Pericardium fibroblast (primary cell): ENCODE measurements around the gene NR2C2AP. TPM values are rescaled to one million over a fixed set of nuclear protein-coding genes. Genes with fewer than 3 reads are reported as not detected.

Source experiments
- total RNA-seq: library from RNA; depleted of rRNA; stranded (reverse); fragments of >200 nt; gene quantifications from 2 replicates; pipeline ENCODE4 v1.2.3, GENCODE V29; 2015

The NR2C2AP gene
- total RNA-seq, result 2.1 and 2.8 TPM in 2 replicates

DNA sequence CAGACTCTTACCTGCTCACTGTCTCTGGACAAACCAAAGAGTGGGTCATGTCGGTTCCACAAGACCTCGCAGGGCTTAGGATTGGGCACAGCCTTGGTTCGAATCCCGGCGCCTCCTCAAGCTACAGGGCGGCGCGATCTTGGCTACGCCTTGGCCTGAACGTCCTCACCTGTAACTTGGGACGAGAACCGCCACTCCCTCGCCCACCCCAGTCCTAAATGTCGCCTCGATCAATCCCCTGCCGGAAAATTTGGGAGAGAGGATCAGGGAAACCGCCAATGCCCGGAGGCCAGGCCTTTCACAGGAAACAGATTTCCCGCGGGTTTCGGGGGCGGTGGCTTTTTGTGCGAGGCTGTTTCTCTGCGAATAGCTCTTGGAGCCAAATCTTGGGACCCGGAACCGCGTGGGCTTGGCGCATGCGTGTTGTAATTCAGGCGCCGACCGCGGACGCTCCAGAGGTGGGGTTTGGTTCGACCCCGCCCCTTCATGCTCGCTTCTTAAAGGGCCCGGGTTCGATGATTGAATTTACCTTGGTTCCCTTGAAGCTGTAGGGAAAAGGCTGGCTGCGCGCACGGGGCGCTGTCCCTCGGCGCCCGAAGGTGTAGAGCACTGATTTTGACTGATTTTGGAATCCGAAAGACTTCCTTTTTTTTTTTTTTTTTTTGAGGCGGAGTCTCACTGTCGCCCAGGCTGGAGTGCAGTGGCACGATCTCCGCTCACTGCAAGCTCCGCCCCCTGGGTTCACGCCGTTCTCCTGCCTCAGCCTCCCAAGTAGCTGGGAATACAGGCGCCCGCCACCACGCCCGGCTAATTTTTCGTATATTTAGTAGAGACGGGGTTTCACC lies at the start of gene NR2C2AP:
Gene NR2C2AP (minus strand): TSS at position 403 of the 845 bp plus-strand sequence. CDS start 354 bp downstream, at position 49.

GRCh38 chr19:19211499-19212420 lies 8.5 kb upstream of the NR2C2AP start, which contains the start of gene NCAN:
Gene NCAN (plus strand): TSS chr19:19211958. CDS start chr19:19216954, 4,996 bp downstream.

GRCh38 chr19:19192078-19192882 lies 10.9 kb downstream of the NR2C2AP start, which contains the start of the genes BORCS8 and RFXANK:
Gene BORCS8 (minus strand): TSS chr19:19192152. CDS start chr19:19192117, 35 bp downstream.
Gene RFXANK (plus strand): TSS chr19:19192258. CDS start chr19:19193947, 1,689 bp downstream.

GRCh38 chr19:19170053-19170872 lies 33.0 kb downstream of the NR2C2AP start, which contains the start of gene MEF2B:
Gene MEF2B (minus strand): TSS chr19:19170263. CDS start chr19:19150735, 19,528 bp downstream.

Other genes starting within 250 kb of the NR2C2AP start
- gene SUGP2, start 169.9 kb downstream of the NR2C2AP start, total RNA-seq, result 13.4 and 14.6 TPM in 2 replicates
- 30.0 and 31.7 TPM in 2 replicates for gene ARMC6, start 169.8 kb downstream of the NR2C2AP start, total RNA-seq
- 7.7 and 11.6 TPM in 2 replicates for gene SLC25A42, start 139.4 kb downstream of the NR2C2AP start, total RNA-seq
- gene TMEM161A, start 64.9 kb downstream of the NR2C2AP start, total RNA-seq, result 25.6 and 35.2 TPM in 2 replicates
- gene MEF2B, start 33.2 kb downstream of the NR2C2AP start, total RNA-seq, result 0.35 TPM in 1 of 2 replicates, not detected in the other
- 6.3 and 12.3 TPM in 2 replicates for gene BORCS8, start 11.3 kb downstream of the NR2C2AP start, total RNA-seq
- gene RFXANK, start 11.2 kb downstream of the NR2C2AP start, total RNA-seq, result 60.1 and 69.4 TPM in 2 replicates
- gene NCAN, start 8.5 kb upstream of the NR2C2AP start, total RNA-seq, result not detected in 2 replicates
- 0.43 and 5.7 TPM in 2 replicates for gene TM6SF2, start 69.9 kb upstream of the NR2C2AP start, total RNA-seq
- 18.2 and 19.8 TPM in 2 replicates for gene SUGP1, start 117.1 kb upstream of the NR2C2AP start, total RNA-seq
- 22.0 and 26.8 TPM in 2 replicates for gene MAU2, start 117.4 kb upstream of the NR2C2AP start, total RNA-seq
- 34.9 and 40.4 TPM in 2 replicates for gene GATAD2A, start 202.3 kb upstream of the NR2C2AP start, total RNA-seq